GM04503 (cell line): ENCODE results near the gene ASCC1.
"Not testable (repeated sequence)": the region's sequence is repeated elsewhere in the genome, so short reads cannot be mapped to it uniquely, and the experiment has no call there.

ENCODE experiments used
- DNase-seq: peaks from one replicate; pipeline ENCODE4 v3.0.0-alpha.2; 2012; ENCODE audit warnings: low read depth

ASCC1 gene

DNA sequence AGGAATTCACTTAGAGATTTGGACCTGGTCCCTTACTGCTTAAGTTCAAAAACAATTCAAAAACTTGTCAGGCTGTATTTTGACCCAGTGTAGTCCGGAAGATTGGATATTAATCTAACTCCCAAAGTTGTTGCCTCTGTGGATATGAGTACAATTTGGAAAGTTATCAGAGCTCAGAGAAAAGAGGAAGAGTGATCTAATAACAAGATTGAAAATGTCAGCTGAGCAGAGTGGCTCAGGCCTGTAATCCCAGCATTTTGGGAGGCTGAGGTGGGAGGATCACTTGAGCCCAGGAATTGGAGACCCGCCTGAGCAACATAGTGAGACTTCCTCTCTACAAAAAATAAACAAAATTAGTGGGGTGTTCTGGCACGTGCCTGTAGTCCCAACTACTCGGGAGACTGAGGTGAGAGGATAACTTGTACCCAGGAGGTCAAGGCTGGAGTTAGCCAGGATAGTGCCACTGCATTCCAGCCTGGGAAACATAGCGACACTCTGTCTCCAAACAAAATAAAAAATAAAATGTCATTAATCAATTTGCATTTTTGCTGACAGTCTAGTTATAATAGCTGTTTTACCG, 3.2 kb upstream of the ASCC1 start:
- DNase-seq, result no peak

DNA sequence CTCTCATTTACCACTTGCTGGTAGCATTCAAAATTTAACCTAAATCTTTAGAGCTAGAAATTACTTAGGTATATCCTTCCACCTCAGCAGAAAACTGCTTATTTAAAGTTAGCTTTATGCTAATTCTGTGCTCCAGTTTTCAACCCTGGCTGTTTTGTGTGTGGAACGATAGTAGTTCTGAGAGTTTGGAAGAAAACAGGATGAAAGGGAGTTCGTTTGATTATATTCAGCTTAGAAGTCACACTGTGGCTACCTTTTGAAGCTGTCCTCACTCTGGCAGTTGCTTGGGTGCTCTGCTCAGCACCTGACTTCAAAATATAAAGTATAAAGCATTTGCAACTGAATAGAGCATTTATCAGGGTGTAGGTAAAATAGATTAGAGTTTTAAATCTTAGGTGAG, 2.6 kb upstream of the ASCC1 start:
- no peak for DNase-seq

DNA sequence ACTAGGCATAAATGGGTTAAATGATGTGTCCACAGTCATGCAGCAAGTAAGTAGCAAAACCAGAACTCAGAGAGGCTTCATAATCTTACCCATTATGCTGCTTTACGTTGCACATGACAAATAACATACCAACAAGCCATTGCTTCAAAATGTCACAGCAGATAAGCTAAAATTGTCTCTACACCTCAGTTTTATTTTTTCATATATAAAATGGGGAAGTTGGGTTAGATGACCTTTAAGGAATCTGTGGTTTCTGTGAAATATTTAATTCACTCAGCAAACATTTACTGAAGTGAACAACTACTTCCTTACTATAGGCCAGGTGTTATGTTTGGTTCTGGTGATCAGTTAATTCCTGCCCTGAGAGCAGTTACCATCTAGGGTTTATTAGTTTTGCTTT, 2.2 kb upstream of the ASCC1 start:
- no peak for DNase-seq

DNA sequence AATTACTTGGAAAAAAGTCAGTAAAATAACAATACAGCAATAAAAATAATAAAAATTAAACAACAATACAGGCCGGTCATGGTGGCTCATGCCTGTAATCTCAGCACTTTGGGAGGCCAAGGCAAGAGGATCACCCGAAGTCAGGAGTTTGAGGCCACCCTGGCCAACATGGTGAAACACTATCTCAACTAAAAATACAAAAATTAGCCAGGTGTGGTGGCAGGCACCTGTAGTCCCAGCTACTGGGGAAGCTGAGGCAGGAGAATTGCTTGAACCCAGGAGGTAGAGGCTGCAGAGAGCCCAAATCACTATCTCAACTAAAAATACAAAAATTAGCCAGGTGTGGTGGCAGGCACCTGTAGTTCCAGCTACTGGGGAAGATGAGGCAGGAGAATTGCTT, 4.2 kb downstream of the ASCC1 start:
- not testable (repeated sequence) for DNase-seq

DNA sequence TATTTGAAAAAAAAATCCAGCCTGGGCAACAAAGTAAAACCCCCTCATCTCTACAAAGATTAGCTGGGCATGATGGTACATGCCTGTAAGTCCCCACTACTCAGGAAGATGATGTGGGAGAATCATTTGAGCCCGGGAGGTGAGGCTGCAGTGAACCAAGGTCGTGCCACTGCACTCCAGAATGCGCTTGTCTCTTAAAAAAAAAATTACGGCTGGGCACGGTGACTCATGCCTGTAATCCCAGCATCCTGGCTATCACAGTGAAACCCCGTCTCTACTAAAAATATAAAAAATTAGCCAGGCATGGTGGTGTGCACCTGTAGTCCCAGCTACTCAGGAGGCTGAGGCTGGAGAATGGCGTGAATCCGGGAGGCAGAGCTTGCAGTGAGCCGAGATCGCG, 4.7 kb downstream of the ASCC1 start:
- not testable (repeated sequence) for DNase-seq

DNA sequence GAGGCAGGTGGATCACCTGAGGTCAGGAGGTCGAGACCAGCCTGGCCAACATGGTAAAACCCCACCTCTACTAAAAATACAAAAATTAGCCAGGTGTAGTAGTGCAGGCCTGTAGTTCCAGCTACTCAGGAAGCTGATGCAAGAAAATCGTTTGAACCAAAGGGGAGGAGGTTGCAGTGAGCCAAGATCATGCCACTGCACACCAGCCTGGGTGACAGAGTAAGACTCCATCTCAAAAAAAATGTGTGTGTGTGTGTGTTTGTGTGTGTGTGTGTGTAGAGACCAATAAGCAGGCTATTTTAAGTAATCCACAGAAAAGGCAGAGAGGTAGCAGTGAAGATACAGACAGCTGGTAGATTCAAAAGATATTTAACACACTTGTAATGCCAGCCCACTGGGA, 7.5 kb downstream of the ASCC1 start:
- DNase-seq, result not testable (repeated sequence)

DNA sequence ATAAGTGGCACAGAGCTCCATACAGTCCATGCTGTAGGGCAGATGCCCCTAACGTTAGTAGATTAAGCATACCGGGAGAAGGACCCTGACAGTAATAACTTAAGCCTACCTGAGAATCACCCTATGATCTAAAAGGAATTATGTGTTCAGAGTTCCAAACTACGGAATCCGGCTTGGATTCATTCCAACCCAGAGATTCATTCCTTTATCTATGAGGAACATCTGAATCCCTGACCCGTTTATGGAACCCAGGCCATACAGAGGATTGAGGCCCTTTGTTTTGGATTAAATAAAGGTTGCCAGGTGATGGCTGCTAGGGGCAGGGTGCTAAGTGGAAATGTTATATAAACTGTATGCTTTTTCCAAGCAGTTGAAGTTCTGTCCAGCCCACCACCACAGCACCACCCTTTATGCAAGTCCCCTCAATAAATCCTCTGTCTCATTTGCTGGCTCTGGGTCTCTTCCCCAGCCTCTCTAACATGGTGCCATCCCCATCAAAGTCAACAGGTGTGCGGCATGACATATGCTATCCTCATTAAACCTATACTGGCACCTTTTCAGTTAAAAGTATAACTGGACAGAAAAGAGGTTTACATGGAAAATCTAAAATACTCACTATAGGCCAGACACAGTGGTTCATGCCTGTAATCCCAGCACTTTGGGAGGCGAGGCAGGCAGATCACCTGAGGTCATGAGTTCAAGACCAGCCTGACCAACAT, 9.4 kb downstream of the ASCC1 start:
- no peak for DNase-seq

DNA sequence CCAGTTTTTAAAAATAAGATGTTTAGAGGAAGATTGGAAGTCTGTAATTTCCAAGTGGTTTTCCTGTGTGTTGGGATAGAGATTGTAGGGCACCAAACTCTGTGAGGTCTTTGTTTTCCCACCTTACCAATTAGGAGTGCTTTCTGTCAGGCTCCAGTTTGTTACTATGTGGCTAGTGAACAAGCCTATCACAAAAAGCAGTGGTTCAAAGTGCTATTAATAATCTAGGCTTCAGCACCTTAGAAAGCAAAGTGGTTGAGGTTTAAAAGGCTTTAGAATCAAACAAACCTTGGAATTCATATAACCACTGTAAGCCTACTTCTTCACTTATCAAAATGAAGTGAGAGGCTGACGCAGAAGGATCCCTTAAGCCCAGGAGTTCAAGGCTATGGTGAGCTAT, 11.4 kb downstream of the ASCC1 start:
- DNase-seq, result no peak

DNA sequence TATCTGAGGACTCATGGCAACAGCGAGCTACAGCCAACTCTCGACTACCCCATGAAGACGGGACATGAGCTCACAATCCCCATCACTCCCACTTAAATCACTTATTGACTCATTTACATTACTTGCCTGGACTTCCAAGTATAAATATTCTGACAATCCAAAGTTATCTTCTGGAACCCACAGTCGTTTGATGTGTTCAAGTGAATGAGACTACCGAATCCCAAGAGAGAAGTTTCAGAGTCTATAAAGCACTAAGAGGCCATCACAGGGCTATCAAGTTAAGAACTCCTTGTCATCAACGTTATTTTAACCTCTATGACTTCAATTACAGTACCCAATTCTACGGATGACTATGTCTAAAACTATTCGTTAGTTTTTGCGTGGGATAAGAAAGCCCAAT, 11.8 kb downstream of the ASCC1 start:
- no peak for DNase-seq

DNA sequence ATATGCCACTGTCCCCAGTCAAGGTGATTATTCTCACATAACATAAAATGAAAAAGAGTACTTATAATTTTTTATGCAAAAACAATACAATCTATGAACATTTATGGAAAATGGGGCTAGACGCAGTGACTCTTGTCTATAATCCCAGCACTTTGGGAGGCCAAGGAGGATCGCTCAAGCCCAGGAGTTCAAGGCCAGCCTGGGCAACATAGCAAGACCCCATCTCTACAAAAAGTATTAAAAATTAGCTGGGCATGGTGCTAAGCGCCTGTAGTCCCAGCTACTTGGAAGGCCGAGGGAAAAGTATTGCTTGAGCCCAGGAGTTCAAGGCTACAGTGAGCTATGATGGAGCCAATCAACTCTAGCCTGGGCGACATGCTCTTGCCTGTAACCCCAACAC, 14.8 kb downstream of the ASCC1 start:
- no peak for DNase-seq

DNA sequence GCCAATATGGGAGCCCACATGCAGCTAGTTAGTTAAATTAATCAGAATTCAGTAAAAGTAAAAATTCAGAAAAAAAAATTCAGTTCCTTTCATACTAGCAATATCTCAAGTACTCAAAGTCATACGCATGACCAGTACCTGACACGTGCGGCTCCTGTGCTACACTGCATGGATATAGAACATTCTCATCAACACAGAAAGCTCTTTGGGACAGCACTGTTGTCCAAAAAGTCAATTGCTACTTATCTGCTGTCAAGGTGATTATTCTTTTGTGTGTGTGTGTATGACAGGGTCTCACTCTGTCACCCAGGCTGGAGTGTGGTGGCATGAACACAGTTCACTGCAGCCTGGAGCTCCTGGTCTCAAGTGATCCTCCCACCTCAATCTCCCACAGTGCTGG, 15.2 kb downstream of the ASCC1 start:
- DNase-seq, result no peak

DNA sequence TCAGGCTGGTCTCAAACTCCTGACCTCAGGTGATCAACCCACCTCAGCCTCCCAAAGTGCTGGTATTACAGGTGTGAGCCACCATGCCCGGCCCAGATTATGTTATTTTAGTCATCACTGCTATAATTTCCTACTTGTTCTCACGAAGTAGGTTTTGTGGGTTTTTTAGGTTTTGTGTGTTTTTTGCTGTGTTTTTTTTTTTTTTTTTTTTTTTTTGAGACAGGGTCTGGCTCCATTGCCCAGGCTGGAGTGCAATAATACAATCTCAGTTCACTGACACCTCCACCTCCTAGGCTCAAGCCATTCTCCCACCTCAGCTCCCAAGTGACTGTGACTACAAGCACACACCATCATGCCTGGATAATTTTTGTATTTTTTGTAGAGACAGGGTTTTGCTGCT, 21.1 kb downstream of the ASCC1 start:
- DNase-seq, result no peak

DNA sequence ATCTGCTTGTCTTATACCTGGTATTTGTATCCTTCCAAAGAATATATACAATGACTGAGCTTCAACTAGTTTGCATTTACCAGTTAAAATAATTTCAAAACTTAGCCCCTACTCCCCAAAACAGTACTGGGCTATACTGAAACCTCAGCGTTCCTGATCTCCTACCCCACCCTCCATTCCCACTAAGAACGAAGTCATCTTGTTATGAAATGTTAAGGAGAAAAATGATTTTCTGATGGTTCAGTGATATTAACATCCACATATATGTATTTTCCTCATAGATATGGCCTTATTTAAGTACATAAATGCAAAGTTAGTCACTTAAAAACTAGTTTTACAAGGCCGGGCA, 29.1 kb downstream of the ASCC1 start:
- DNase-seq, result no peak

DNA sequence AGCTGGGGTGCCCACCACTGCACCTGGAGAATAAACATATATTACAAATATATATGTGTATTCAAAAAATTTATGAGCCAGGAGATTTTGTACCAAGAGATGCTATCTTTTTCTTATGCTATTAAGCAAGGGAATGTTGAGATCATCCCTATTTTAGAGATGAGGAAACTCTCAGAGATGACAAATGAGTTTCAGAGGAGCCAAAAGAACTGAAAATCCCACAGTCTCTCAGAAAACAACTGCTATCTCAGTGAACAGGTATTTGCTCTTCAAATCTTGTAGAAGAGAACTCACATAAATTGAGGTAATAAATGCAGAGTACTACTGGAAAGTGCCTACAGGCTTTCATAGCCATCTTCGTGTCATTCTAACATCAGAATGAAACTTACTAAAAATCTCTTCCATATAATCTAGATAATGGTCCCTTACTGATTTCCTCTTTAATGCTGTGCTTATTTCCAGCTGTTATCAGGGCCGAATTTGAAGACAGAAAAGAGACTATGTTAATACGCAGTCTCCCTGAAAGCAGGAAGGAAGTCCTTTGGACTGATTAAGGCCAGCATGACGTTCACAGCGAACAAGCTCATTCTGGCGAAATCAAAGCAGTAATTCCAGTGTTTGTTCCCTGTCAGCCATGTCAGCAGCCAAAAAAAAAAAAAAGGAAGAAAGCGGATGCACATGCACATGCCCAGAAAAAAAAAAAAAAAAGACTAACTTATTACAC, 29.7 kb downstream of the ASCC1 start:
- peak; percentile 49 for DNase-seq

DNA sequence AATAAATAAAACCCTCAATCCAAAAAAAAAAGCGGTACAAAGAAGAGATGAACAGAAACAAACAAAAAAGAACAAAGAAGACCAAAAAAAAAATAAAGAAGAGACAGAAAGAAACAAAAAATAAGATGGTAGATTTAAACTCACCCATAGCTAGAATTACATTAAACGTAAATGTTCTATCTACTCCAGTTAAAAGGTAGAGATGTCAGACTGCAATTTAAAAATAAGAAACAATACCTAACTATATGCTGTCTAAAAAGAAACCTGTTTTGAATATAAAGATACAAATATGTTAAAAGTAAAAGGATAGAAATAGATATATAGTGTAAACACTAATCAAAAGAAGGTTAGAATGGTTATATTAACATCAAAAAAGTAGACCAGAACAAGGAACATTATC, 31.9 kb downstream of the ASCC1 start:
- no peak for DNase-seq

DNA sequence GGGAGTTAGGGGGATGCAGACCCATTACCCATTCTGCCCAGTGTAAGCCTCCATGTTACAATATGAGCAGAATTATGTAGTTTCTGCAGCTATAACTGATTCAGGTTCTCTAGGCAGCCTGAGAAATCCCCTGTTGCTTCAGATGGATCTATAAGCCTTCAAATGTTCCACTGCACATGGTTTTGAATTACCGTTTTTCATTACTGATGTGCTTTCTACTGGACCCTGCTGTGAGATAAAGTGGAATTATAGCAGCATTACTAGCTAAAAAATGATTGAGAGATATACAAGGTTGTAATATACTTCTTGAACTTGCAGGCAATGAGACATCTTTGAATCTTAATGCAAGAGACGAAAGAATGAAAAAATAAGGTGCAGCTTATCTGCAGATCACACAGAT, 38.6 kb downstream of the ASCC1 start:
- DNase-seq, result no peak

DNA sequence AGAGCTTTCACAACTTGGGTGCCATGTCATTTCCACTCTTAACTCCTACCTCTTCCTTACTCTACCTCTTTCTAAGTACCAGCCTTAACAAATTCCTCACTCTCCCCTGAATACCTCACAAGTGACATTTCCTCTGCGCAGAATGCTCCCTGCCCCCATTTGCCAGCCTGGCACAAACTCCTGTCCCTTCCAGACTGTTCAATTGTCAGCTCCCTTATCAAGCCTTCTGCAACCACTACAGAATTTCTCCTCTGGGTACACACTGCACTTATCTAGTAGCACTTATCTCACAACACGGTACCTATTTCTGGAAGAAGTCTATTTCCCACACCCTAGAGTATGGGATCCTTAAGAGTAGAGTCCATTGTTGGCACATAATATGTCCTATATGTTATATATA, 39.4 kb downstream of the ASCC1 start:
- DNase-seq, result no peak

DNA sequence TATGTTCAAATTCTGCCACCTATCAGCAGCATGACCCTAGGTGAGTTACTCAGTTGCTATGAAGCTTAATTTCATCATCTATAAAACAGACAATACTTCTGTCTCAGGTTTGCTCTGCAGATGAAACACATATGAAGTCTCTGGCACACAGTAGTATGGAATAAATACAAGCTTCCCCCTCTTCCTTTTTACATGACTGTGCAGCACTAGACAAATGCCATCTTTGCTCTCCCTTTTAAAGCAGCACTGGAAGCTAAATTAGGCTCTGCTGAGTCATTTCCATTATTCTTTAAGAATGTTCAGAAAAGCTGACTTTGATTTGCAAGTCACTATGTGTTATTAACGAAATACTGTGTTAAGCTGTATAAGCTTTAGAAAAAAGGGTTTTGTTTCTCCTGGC, 40.9 kb downstream of the ASCC1 start:
- peak; percentile 16 for DNase-seq

DNA sequence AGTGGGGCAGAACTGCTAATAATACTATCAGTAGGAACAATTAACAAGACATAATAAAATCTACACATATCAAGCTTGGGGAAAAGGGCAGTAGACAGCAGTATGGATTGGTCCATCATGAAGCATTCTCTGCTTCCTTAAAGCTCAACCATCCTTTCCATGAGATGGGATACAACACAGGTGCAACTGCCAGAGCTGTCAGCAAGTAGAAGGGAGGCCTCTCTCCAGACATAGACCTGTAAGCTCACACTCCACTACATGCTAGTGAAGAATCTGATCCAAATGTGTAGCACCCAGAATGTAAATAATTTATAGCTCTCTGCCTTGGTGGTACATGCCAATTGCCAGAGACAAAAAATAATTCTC, 41.8 kb downstream of the ASCC1 start:
- no peak for DNase-seq

DNA sequence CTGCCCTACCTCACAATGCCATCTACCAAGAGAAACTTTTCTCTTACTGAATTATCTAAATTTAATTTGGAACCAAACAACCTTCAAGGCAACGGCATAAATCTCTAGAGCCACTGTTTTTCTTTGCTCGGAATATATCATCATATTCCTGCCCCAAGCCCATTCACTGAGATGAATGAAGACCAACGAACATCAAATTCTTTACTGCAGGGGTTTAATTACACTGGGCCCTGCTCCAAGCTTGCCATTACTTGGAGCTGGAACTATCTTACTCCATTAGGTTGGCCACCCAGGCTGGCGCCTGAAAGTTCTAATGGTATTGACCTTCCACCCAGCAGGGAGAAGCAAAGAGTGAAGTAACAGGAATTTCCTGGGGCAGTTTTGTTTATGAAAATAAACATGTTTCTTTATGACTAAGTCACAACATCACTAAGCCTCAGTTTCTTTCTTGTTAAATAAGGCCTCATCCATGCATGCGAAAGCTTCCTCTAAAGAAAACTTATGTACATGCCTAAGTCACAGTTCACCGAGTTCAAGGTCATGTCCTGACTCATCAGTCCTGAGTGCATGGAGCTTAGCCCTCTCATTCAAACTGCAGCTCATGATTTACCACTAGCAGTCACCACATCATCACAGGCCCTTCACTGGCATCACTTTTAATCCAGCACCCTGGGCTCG, 42.3 kb downstream of the ASCC1 start:
- DNase-seq, result peak; percentile 5

DNA sequence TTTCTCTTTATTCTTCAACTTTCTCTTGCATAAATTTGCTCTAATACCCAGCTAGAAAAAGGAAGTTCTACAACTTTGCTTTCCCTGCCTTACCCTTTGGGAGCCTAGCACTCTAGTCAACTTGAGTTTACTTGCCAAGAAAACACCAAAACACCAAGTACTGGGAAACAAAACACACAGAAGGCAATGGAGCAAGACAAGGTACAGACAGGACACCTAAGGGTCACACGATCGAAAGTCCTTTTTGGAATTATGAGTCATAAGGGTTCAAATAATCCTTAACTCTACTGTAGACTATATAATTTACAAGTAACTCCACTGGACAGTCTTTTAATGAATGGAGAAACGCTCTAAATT, 42.8 kb downstream of the ASCC1 start:
- no peak for DNase-seq

DNA sequence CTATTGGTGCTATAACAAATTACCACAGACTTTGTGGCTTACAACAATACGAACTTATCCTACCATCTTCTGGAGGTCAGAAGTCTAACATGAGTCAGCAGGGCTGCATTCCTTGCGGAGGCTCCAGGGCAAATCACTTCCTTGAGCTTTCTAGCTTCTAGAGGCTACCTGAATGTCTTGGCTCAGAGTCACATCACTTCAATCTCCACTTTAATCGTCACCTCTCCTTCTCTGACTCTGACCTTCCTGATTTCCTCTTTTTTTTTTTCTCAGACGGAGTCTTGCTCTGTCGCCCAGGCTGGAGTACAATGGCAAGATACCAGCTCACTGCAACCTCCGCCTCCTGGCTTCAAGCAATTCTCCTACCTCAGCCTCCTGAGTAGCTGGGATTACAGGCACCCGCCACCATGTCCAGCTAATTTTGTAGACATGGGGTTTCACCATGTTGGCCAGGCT, 44.9 kb downstream of the ASCC1 start:
- peak; percentile 57 for DNase-seq

DNA sequence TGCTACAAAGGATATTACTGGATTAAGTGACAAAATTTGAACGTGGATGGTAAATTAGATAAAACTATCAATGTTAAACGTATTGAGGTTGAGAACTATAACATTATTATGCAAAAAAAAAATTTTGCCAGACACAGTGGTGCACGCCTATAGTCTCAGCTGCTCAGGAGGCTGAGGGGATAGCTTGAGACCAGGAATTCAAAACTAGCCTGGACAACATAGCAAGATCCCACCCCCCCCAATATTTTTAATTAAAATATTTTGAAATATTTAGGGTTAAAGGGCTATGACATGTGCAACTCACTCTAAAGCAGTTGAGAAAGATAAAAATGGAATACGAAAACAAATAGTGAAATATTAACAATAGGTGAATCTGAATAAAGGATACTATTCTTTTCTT, 45.3 kb downstream of the ASCC1 start:
- no peak for DNase-seq
